Stimulated activated naive CD4-positive, alpha-beta T cell treated with Interleukin-2 at 50 U/mL for 16 hours (primary cell): ENCODE data around the gene GRID2.

Source experiments
- DNase-seq: peaks from one replicate; lab custom pipeline; 2025; lab: John Stamatoyannopoulos, UW

GRID2 gene

GRCh38 chr4:93409035-93409434 lies 1105.3 kb downstream of the GRID2 start:
- no peak for DNase-seq

GRCh38 chr4:93414041-93414550 lies 1110.3 kb downstream of the GRID2 start:
- DNase-seq = no peak

GRCh38 chr4:93416344-93417128 lies 1112.8 kb downstream of the GRID2 start:
- DNase-seq = no peak

GRCh38 chr4:93431371-93431770 lies 1127.6 kb downstream of the GRID2 start:
- DNase-seq = no peak

- DNase-seq = no peak
Observed at GRCh38 chr4:93433840-93434239, 1130.1 kb downstream of the GRID2 start.

- no peak for DNase-seq
Observed at GRCh38 chr4:93436000-93436626, 1132.3 kb downstream of the GRID2 start.

GRCh38 chr4:93437991-93438390 lies 1134.2 kb downstream of the GRID2 start:
- no peak for DNase-seq

GRCh38 chr4:93444860-93445259 lies 1141.1 kb downstream of the GRID2 start:
- DNase-seq = no peak

- no peak for DNase-seq
Observed at GRCh38 chr4:93446038-93446437, 1142.3 kb downstream of the GRID2 start.

- DNase-seq = no peak
Observed at GRCh38 chr4:93448691-93449293, 1145.0 kb downstream of the GRID2 start.

- no peak for DNase-seq
Observed at GRCh38 chr4:93451954-93452353, 1148.2 kb downstream of the GRID2 start.

GRCh38 chr4:93461541-93461940 lies 1157.8 kb downstream of the GRID2 start:
- no peak for DNase-seq

- no peak for DNase-seq
Observed at GRCh38 chr4:93466446-93466845, 1162.7 kb downstream of the GRID2 start.

- DNase-seq = no peak
Observed at GRCh38 chr4:93467484-93468155, 1163.9 kb downstream of the GRID2 start.

- no peak for DNase-seq
Observed at GRCh38 chr4:93469560-93469959, 1165.8 kb downstream of the GRID2 start.

GRCh38 chr4:93475730-93476129 lies 1172.0 kb downstream of the GRID2 start:
- no peak for DNase-seq

- DNase-seq = no peak
Observed at GRCh38 chr4:93478805-93479204, 1175.0 kb downstream of the GRID2 start.

- no peak for DNase-seq
Observed at GRCh38 chr4:93480452-93480851, 1176.7 kb downstream of the GRID2 start.

- no peak for DNase-seq
Observed at GRCh38 chr4:93495346-93495745, 1191.6 kb downstream of the GRID2 start.

GRCh38 chr4:93501244-93501643 lies 1197.5 kb downstream of the GRID2 start:
- DNase-seq = no peak

GRCh38 chr4:93501946-93502345 lies 1198.2 kb downstream of the GRID2 start:
- DNase-seq = no peak

- no peak for DNase-seq
Observed at GRCh38 chr4:93502991-93503390, 1199.2 kb downstream of the GRID2 start.
